ENCODE measurements around the gene SLC39A11.
"Not testable (repeated sequence)": the region's sequence is repeated elsewhere in the genome, so short reads cannot be mapped to it uniquely, and the experiment has no call there.

Gene SLC39A11

GRCh38 chr17:72829883-72830282, 262.6 kb downstream of the SLC39A11 start:
- DNase-seq (ENCODE audit: low spot score) = no peak

GRCh38 chr17:72826602-72827001, 265.9 kb downstream of the SLC39A11 start:
- DNase-seq (ENCODE audit: low spot score) = no peak

- DNase-seq (ENCODE audit: low spot score) = not testable (repeated sequence)
These were observed 266.4 kb downstream of the SLC39A11 start for GRCh38 chr17:72826059-72826458.

GRCh38 chr17:72825218-72825617, 267.3 kb downstream of the SLC39A11 start:
- DNase-seq (ENCODE audit: low spot score) = no peak

GRCh38 chr17:72824267-72824666, 268.2 kb downstream of the SLC39A11 start:
- not testable (repeated sequence) for DNase-seq (ENCODE audit: low spot score)

- DNase-seq (ENCODE audit: low spot score) = no peak
These were observed 270.0 kb downstream of the SLC39A11 start for GRCh38 chr17:72822358-72823023.

GRCh38 chr17:72816406-72816805, 276.1 kb downstream of the SLC39A11 start:
- DNase-seq (ENCODE audit: low spot score) = no peak

GRCh38 chr17:72813481-72813880, 279.0 kb downstream of the SLC39A11 start:
- no peak for DNase-seq (ENCODE audit: low spot score)

- no peak for DNase-seq (ENCODE audit: low spot score)
These were observed 279.7 kb downstream of the SLC39A11 start for GRCh38 chr17:72812823-72813222.

- no peak for DNase-seq (ENCODE audit: low spot score)
These were observed 280.4 kb downstream of the SLC39A11 start for GRCh38 chr17:72811976-72812687.

- no peak for DNase-seq (ENCODE audit: low spot score)
These were observed 281.4 kb downstream of the SLC39A11 start for GRCh38 chr17:72810991-72811508.

- DNase-seq (ENCODE audit: low spot score) = no peak
These were observed 286.5 kb downstream of the SLC39A11 start for GRCh38 chr17:72806011-72806410.

- no peak for DNase-seq (ENCODE audit: low spot score)
These were observed 287.4 kb downstream of the SLC39A11 start for GRCh38 chr17:72804949-72805707.

GRCh38 chr17:72802726-72803125, 289.8 kb downstream of the SLC39A11 start:
- DNase-seq (ENCODE audit: low spot score) = no peak

- DNase-seq (ENCODE audit: low spot score) = no peak
These were observed 295.3 kb downstream of the SLC39A11 start for GRCh38 chr17:72797142-72797541.

GRCh38 chr17:72795941-72796340, 296.5 kb downstream of the SLC39A11 start:
- DNase-seq (ENCODE audit: low spot score) = no peak

- DNase-seq (ENCODE audit: low spot score) = no peak
These were observed 298.3 kb downstream of the SLC39A11 start for GRCh38 chr17:72794152-72794551.

GRCh38 chr17:72792771-72793170, 299.7 kb downstream of the SLC39A11 start:
- DNase-seq (ENCODE audit: low spot score) = no peak

GRCh38 chr17:72790190-72790589, 302.3 kb downstream of the SLC39A11 start:
- no peak for DNase-seq (ENCODE audit: low spot score)

GRCh38 chr17:72789711-72790110, 302.8 kb downstream of the SLC39A11 start:
- no peak for DNase-seq (ENCODE audit: low spot score)

GRCh38 chr17:72788950-72789585, 303.4 kb downstream of the SLC39A11 start:
- no peak for DNase-seq (ENCODE audit: low spot score)

- no peak for DNase-seq (ENCODE audit: low spot score)
These were observed 306.3 kb downstream of the SLC39A11 start for GRCh38 chr17:72786209-72786608.

Data from hematopoietic multipotent progenitor cell treated with erythropoietin and hydrocortisone succinate and interleukin-3 and kit ligand, for 15 days (in vitro differentiated cells).